H1 (cell line): ENCODE data around the gene ITGB8. TPM values are rescaled to one million over a fixed set of nuclear protein-coding genes. Genes with fewer than 3 reads are reported as not detected.

ENCODE experiments used
- ASH2L ChIP-seq: fragments of 200-600, 300-600 bp; sonication (generic); IDR thresholded peaks from one replicate; pipeline ENCODE4 v1.7.1; 2017; ENCODE audit warnings: low read length
- CBX8 ChIP-seq: fragments of 300-800, 300-1000 bp; sonication (generic); IDR thresholded peaks from 2 replicates; pipeline ENCODE4 v1.7.1; 2016; ENCODE audit warnings: low read depth, low read length, borderline replicate concordance
- POLR2AphosphoS5 ChIP-seq: IDR thresholded peaks from 2 replicates; pipeline ENCODE4 v1.6.1; 2011; ENCODE audit warnings: low read depth, low read length
- RXRA ChIP-seq: IDR thresholded peaks from 2 replicates; pipeline ENCODE4 v1.6.1; 2011; ENCODE audit warnings: low read depth, mild to moderate bottlenecking, low read length, moderate library complexity; ENCODE audit not compliant: insufficient read depth
- polyA plus RNA-seq, 7 experiments: library from polyadenylated mRNA; depleted of rRNA in 3 of 7; stranded (reverse) in 5 of 7; unstranded in 2 of 7; fragments of >200 nt in 5 of 7; fragments of 200-250 nt in 2 of 7; gene quantifications; 1 replicate in 5 of 7; 2 replicates in 1 of 7; 4 replicates in 1 of 7; pipeline versions ENCODE4 v1.2.1 to v1.2.3, GENCODE V29; 2011 to 2013; ENCODE audit warnings: missing spikeins in 2 of 7, mixed read lengths in 2 of 7
- total RNA-seq: library from RNA; stranded (reverse); fragmentation: NEBNext Ultra II Directional; extraction: Animal tissue kit (Norgen Biotek cat#: 25700); gene quantifications from 2 replicates; pipeline ENCODE4 v1.2.1, GENCODE V29; 2021

The ITGB8 gene
- total and polyA plus RNA-seq, 2 of the 8 experiments (the other 6 are each of a cell fraction or from before 2014, with no cell fraction given), result 1.2 to 3.6 TPM

DNA sequence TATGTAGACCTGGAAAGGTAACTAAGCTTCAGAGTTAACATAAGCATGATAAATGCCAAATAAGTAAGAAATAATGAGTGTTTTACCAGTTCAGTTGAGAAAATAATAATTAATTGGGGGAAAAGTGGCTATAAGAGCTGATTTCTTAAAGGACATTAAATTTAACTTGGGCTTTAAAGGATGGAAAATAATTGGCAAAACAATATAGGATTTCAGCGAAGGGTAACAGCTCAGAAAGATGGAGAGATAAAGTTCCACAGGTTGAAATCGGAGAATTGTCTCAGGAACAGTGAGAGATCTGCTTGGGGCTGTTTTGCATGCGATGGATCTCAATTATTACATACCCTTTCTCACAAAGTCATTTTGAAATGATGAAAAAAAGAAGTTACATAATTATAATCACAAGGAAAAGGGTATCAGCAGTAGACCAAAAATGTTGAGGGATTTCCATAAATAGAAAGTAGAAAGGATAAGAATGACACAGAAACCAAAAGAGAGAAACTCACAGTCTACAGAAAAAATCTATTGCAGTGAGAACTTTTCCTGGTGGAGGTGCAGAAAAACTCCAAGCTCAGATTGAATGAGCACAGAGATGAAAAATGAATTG lies 40.1 kb upstream of the ITGB8 start (continued):
- TF ChIP-seq RXRA (no peak), ASH2L (no peak), POLR2AphosphoS5 (no peak), CBX8 (no peak)
